SU-DHL-6 (cell line): Measurements from ENCODE around the gene CEP72.
"Not testable (repeated sequence)": the region's sequence is repeated elsewhere in the genome, so short reads cannot be mapped to it uniquely, and the experiment has no call there.

ENCODE experiments used
- H2AFZ ChIP-seq: fragments of 200-600 bp; sonication (generic); 2 replicates; pipeline ENCODE4 v1.6.1; 2014; ENCODE audit warnings: low read depth, mild to moderate bottlenecking, moderate library complexity, mixed read lengths, antibody characterized with exemption, low read length; ENCODE audit not compliant: severe bottlenecking
- H3F3A ChIP-seq: fragments of 200-600 bp; shearing (Covaris generic); 2 replicates; pipeline ENCODE4 v1.6.0; 2016; ENCODE audit warnings: antibody characterized with exemption, mild to moderate bottlenecking; ENCODE audit not compliant: insufficient read depth
- H3K27ac ChIP-seq: fragments of 200-600 bp; sonication (generic); 2 replicates; pipeline ENCODE4 v1.5.1; 2016; ENCODE audit warnings: low read depth, mild to moderate bottlenecking, low read length, moderate library complexity, mixed read lengths
- H3K27me3 ChIP-seq: fragments of 200-600 bp; sonication (generic), shearing (Covaris generic); 2 replicates; pipeline ENCODE4 v1.6.0; 2014; ENCODE audit warnings: mild to moderate bottlenecking, low read length
- H3K36me3 ChIP-seq: fragments of 200-600 bp; sonication (generic); 2 replicates; pipeline ENCODE4 v1.6.1; 2014; ENCODE audit warnings: mild to moderate bottlenecking, low read length, mixed read lengths
- H3K4me2 ChIP-seq: fragments of 300-600, 200-600 bp; shearing (Covaris generic), sonication (generic); 2 replicates; pipeline ENCODE4 v1.6.0; 2014; ENCODE audit warnings: low read length, low read depth, mild to moderate bottlenecking; ENCODE audit not compliant: poor library complexity, severe bottlenecking
- H3K4me3 ChIP-seq: fragments of 200-600 bp; sonication (generic); 2 replicates; pipeline ENCODE4 v1.5.1; 2014; ENCODE audit warnings: antibody characterized with exemption, low read length, mild to moderate bottlenecking, mixed read lengths; ENCODE audit not compliant: insufficient read depth, poor library complexity, severe bottlenecking
- H3K79me2 ChIP-seq: fragments of 200-600 bp; sonication (generic); 2 replicates; pipeline ENCODE4 v1.6.1; 2014; ENCODE audit warnings: mild to moderate bottlenecking, low read length, moderate library complexity; ENCODE audit not compliant: insufficient read depth
- H3K9ac ChIP-seq: fragments of 200-600 bp; sonication (generic); 2 replicates; pipeline ENCODE4 v1.7.0; 2014; ENCODE audit warnings: mild to moderate bottlenecking, low read length
- H3K9me2 ChIP-seq: fragments of 200-600 bp; sonication (generic); replicated peaks from 2 replicates; pipeline ENCODE4 v1.6.1; 2014; ENCODE audit warnings: low read length; ENCODE audit not compliant: insufficient read depth
- H3K9me3 ChIP-seq: fragments of 200-600 bp; sonication (generic); 2 replicates; pipeline ENCODE4 v1.6.1; 2014; ENCODE audit warnings: low read length, mixed read lengths; ENCODE audit not compliant: insufficient read depth
- H4K20me1 ChIP-seq: fragments of 200-600 bp; sonication (generic); 2 replicates; pipeline ENCODE4 v1.6.1; 2014; ENCODE audit warnings: low read depth, mild to moderate bottlenecking, antibody characterized with exemption, low read length, moderate library complexity, mixed read lengths
- EZH2phosphoT487 ChIP-seq: fragments of 200-600 bp; sonication (generic), shearing (Covaris generic); conservative IDR thresholded peaks from 2 replicates; pipeline ENCODE4 v1.6.1; 2018; ENCODE audit warnings: mild to moderate bottlenecking, antibody characterized with exemption, low read length, moderate library complexity, mixed read lengths
- TF ChIP-seq, protein P1 (sequence below): fragments of 200-600 bp; sonication (generic); IDR thresholded peaks from one replicate; pipeline ENCODE4 v1.5.1; 2017; ENCODE audit warnings: antibody characterized with exemption, mild to moderate bottlenecking, low read length, moderate library complexity; ENCODE audit not compliant: insufficient read depth, poor library complexity, severe bottlenecking

CEP72 gene

DNA sequence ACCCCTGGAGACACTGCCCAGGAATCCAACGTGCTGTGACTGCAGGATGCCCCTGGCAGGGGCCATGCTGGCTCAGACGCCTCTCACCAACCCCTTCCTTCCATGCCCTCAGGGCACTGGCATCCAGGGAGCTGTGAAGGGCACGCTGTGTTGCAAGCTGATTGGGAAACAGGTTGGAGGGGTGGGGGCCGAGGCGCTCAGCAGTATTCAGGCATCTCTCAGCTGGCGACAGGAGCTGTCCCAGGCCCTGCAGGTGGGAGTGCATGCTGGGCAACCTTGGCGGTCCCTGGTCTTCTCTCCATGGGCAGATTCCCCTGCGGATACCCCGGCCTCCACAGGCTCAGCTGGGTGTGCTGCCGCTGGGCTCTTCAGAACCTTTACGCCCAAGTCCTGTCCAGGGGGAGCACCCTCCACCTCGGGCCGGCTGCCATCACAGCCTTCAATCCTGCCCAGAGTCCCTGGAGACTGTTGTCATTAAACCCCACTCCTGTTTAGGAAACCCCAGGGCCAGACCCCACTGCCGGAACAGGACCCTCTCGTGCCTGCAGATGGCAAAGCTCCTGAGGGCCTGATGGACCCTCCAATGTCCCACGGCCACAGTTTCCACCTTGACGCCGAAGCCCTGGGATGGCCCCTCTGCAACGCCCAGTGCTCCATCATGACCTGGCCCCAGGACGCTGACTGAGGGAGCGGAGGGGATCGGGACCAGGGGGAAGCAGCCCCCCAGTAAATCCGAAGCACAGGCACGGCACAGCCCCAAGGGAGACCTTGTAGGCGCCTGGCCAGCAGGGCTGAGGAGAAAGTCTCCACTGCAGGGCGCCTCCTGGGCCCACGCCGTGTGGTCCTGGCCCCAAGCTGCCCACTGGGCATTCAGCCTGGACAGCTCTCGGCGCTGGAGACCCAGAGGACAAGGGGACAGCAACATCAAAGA lies 71.7 kb downstream of the CEP72 start:
- no peak overlapping the region for H2AFZ ChIP-seq
- H3K4me2 ChIP-seq = no peak overlapping the region
- no peak overlapping the region for H3K9ac ChIP-seq
- no peak for TF ChIP-seq EZH2phosphoT487
- TF ChIP-seq, protein P1, sequence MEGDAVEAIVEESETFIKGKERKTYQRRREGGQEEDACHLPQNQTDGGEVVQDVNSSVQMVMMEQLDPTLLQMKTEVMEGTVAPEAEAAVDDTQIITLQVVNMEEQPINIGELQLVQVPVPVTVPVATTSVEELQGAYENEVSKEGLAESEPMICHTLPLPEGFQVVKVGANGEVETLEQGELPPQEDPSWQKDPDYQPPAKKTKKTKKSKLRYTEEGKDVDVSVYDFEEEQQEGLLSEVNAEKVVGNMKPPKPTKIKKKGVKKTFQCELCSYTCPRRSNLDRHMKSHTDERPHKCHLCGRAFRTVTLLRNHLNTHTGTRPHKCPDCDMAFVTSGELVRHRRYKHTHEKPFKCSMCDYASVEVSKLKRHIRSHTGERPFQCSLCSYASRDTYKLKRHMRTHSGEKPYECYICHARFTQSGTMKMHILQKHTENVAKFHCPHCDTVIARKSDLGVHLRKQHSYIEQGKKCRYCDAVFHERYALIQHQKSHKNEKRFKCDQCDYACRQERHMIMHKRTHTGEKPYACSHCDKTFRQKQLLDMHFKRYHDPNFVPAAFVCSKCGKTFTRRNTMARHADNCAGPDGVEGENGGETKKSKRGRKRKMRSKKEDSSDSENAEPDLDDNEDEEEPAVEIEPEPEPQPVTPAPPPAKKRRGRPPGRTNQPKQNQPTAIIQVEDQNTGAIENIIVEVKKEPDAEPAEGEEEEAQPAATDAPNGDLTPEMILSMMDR = no peak
- H3K4me3 ChIP-seq = no peak overlapping the region
- no peaks in the 10 kb centered on the region for H3K27me3 ChIP-seq
- H3F3A ChIP-seq = no peaks in the 10 kb centered on the region
- H3K36me3 ChIP-seq = no peaks in the 10 kb centered on the region
- no peak overlapping the region for H3K27ac ChIP-seq
- H3K79me2 ChIP-seq = no peaks in the 10 kb centered on the region
- H3K9me2 ChIP-seq = no peaks in the 10 kb centered on the region
- no peaks in the 10 kb centered on the region for H3K9me3 ChIP-seq
- H4K20me1 ChIP-seq = no peaks in the 10 kb centered on the region

GRCh38 chr5:684751-685216 lies 72.6 kb downstream of the CEP72 start:
- H3K4me2 ChIP-seq = no peak overlapping the region
- H3K9me2 ChIP-seq = no peaks in the 10 kb centered on the region
- no peaks in the 10 kb centered on the region for H3K9me3 ChIP-seq
- H3K4me3 ChIP-seq = no peak overlapping the region
- no peaks in the 10 kb centered on the region for H3K27me3 ChIP-seq
- no peak overlapping the region for H3K9ac ChIP-seq
- TF ChIP-seq, protein P1 = no peak
- TF ChIP-seq EZH2phosphoT487 = no peak
- H3K79me2 ChIP-seq = no peaks in the 10 kb centered on the region
- no peak overlapping the region for H3K27ac ChIP-seq
- H3K36me3 ChIP-seq = no peaks in the 10 kb centered on the region
- no peaks in the 10 kb centered on the region for H3F3A ChIP-seq
- no peak overlapping the region for H2AFZ ChIP-seq
- no peaks in the 10 kb centered on the region for H4K20me1 ChIP-seq

GRCh38 chr5:685262-686171 lies 73.4 kb downstream of the CEP72 start:
- Histone ChIP-seq H3K27me3 (no peaks in the 10 kb centered on the region), H2AFZ (no peak overlapping the region)

DNA sequence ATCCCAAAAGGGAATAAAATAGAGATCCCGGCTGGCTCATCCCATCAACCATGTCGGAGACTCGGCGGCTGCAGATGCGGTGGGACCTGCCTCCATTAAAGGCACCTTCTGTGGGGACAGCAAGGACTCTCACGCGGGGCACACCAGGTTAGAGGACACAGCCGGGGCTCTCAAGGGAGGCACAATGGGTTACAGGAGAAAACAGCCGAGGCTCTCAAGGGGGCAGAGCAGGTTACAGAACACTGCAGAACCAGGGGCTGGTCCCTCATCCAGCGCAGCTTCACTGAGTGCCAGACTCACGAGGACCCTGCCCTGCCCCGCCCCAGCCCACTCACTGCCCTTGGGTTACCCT lies 74.0 kb downstream of the CEP72 start:
- not testable (repeated sequence) for H3K79me2 ChIP-seq, H3K4me3 ChIP-seq, H3K9ac ChIP-seq, H4K20me1 ChIP-seq, H3K4me2 ChIP-seq, H3K27me3 ChIP-seq, H3K9me3 ChIP-seq, H2AFZ ChIP-seq, H3K27ac ChIP-seq, H3K9me2 ChIP-seq, H3K36me3 ChIP-seq, H3F3A ChIP-seq

More at GRCh38 chr5:685262-686171, 73.4 kb downstream of the CEP72 start:
- Histone ChIP-seq H3K9me2 (no peaks in the 10 kb centered on the region), H3F3A (no peaks in the 10 kb centered on the region), H3K36me3 (no peaks in the 10 kb centered on the region), H3K4me3 (no peak overlapping the region), H3K9me3 (no peaks in the 10 kb centered on the region), H3K79me2 (no peaks in the 10 kb centered on the region), H3K9ac (no peak overlapping the region), H3K27ac (no peak overlapping the region), H3K4me2 (no peak overlapping the region), H4K20me1 (no peaks in the 10 kb centered on the region)
- TF ChIP-seq, protein P1 = no peak
- no peak for TF ChIP-seq EZH2phosphoT487

DNA sequence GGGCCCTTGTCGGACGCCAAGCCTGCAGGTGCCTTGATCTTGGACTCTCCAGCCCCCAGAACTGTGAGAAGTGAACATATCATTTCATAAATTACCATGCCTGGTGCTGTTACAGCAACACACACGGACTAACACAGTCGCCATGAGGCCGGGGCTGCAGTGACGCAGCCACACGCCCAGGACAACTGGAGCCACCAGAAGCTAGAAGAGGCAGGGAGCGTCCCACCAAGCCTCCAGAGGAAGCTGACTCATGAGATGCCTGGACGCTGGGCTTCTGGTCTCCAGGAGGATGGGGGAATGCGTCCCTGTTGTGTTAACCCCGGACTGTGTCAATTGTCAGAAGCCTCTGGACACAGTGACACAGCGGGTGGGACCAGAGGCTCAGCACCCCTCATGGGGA lies 74.8 kb downstream of the CEP72 start:
- not testable (repeated sequence) for H3K27ac ChIP-seq, H4K20me1 ChIP-seq, H3K27me3 ChIP-seq, H3F3A ChIP-seq, H3K36me3 ChIP-seq, H3K79me2 ChIP-seq, H3K4me3 ChIP-seq, H2AFZ ChIP-seq, H3K4me2 ChIP-seq, H3K9me2 ChIP-seq, H3K9ac ChIP-seq, H3K9me3 ChIP-seq
